IPS-15b (cell line): ENCODE data around the gene DLGAP3.

ENCODE experiments used
- H3K27me3 ChIP-seq: one replicate; pipeline ENCODE4 v1.6.1; 2013; ENCODE audit warnings: low read length; ENCODE audit not compliant: control insufficient read depth, insufficient read depth
- H3K36me3 ChIP-seq: one replicate; pipeline ENCODE4 v1.6.1; 2013; ENCODE audit warnings: low read length; ENCODE audit not compliant: control insufficient read depth, insufficient read depth
- H3K4me1 ChIP-seq: one replicate; pipeline ENCODE4 v1.6.1; 2013; ENCODE audit warnings: mild to moderate bottlenecking, low read length; ENCODE audit not compliant: control insufficient read depth, insufficient read depth
- H3K4me3 ChIP-seq: one replicate; pipeline ENCODE4 v1.5.1; 2013; ENCODE audit warnings: low read depth, low read length
- H3K9ac ChIP-seq: one replicate; pipeline ENCODE4 v1.6.1; 2013; ENCODE audit warnings: low read depth, mild to moderate bottlenecking, low read length
- H3K9me3 ChIP-seq: one replicate; pipeline ENCODE4 v1.6.1; 2013; ENCODE audit warnings: mild to moderate bottlenecking, low read length; ENCODE audit not compliant: control insufficient read depth, insufficient read depth

Gene DLGAP3

GRCh38 chr1:34843392-34844251 lies 85.8 kb downstream of the DLGAP3 start:
- Histone ChIP-seq H3K9me3 (no peaks in the 10 kb centered on the region), H3K4me1 (peaks cover 31% of the 10 kb centered on the region), H3K36me3 (no peaks in the 10 kb centered on the region), H3K27me3 (no peaks in the 10 kb centered on the region), H3K4me3 (no peak overlapping the region), H3K9ac (no peak overlapping the region)

- Histone ChIP-seq H3K9me3 (no peaks in the 10 kb centered on the region), H3K9ac (no peak overlapping the region), H3K4me1 (peaks cover 28% of the 10 kb centered on the region), H3K36me3 (no peaks in the 10 kb centered on the region), H3K4me3 (no peak overlapping the region), H3K27me3 (no peaks in the 10 kb centered on the region)
Measured at GRCh38 chr1:34842952-34843371, 86.5 kb downstream of the DLGAP3 start.

DNA sequence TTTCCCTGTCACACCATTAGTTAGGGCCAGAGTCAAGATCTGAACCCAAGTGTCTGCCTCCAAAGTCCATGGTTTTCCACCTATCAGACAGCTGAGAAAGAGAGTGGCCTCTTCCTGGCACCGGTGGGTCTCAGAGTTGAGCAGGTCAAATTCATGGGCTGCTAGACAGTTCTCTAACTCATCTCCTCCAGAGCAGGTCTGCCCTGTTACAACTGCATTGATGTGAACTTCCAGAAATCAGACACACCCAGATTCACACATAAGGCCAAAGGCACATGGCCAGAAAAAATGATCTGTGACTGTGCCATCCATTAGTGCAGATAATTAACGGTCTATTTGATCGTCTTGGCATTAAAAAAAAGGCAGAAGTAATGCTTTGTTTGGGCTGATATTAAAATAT lies 87.4 kb downstream of the DLGAP3 start:
- Histone ChIP-seq H3K4me1 (peaks cover 28% of the 10 kb centered on the region), H3K9me3 (no peaks in the 10 kb centered on the region), H3K36me3 (no peaks in the 10 kb centered on the region), H3K27me3 (no peaks in the 10 kb centered on the region), H3K4me3 (no peak overlapping the region), H3K9ac (no peak overlapping the region)

- no peaks in the 10 kb centered on the region for H3K27me3 ChIP-seq
- H3K9me3 ChIP-seq: no peaks in the 10 kb centered on the region
- no peak overlapping the region for H3K4me3 ChIP-seq
- peaks cover 26% of the 10 kb centered on the region for H3K4me1 ChIP-seq
- H3K36me3 ChIP-seq: no peaks in the 10 kb centered on the region
- H3K9ac ChIP-seq: no peak overlapping the region
Measured at GRCh38 chr1:34840426-34840825, 89.0 kb downstream of the DLGAP3 start.

DNA sequence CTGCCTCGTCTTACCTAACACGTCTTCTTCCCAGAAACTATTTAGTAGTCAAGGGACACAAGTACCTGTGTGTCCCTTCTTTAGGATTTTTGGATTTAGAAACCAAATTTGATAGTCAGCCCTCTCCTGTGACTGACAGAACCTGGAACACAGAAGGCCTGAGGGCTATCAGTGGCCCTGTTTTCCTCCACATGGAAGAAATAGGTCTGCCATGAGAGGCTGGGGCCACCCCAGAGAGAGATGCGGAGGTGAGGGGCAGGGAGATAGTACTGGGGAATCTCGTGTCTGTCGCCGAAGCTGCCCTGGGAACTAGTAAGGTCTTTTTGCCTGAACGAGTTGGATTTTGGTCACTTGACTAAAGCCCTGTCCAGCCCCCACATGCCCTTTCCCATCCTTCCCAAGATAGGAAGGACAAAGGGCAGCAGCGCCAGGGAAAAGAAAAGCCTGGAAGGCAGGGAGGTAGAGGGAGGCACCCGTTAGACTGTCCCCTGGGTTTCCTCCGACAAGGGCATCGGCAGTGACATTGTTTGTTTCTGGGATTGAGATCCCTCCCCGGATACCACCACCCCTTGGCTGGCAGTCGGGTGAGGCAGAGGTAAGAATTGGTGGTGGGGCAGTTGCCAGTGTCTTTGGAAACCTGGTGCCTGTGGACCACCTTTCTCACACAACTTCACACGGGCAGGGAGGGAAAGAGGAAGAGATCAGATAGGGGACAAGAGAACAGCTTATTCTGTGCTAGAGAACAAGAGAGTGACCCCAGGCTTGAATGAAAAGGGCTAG lies 89.7 kb downstream of the DLGAP3 start:
- Histone ChIP-seq H3K4me3 (no peak overlapping the region), H3K9me3 (no peaks in the 10 kb centered on the region), H3K9ac (no peak overlapping the region)

GRCh38 chr1:34833711-34834110 lies 95.7 kb downstream of the DLGAP3 start:
- no peaks in the 10 kb centered on the region for H3K4me1 ChIP-seq
- H3K36me3 ChIP-seq: no peaks in the 10 kb centered on the region
- H3K9ac ChIP-seq: no peak overlapping the region
- no peak overlapping the region for H3K4me3 ChIP-seq
- H3K9me3 ChIP-seq: no peaks in the 10 kb centered on the region
- no peaks in the 10 kb centered on the region for H3K27me3 ChIP-seq

More for the DNA sequence above, 89.7 kb downstream of the DLGAP3 start:
- no peaks in the 10 kb centered on the region for H3K36me3 ChIP-seq
- no peaks in the 10 kb centered on the region for H3K27me3 ChIP-seq
- H3K4me1 ChIP-seq: peaks cover 22% of the 10 kb centered on the region

DNA sequence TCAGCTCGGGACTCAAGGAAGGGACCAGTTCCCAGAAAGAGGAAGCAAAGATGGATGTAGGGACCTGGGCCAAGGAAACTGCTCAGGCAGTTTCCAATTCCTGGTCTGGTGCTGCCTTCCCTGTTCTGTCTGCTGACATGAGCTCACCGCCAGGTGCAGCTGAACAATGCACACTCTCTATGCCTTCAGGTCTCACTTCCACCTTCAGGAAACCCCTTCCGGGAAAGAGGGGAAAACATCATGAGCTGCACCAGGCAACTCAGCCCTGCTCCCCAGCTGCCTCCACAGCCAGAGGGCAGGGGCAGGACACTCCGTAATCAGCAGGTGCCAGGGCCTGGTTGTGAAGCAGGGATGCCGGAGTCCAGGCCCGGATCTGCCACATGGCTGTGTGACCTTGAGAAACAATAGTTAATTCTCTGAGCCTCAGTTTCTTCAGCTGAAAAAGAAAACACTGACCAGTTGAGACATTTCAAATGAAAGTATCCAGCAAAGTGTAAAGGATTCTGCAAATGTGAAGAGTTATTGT lies 97.7 kb downstream of the DLGAP3 start:
- no peaks in the 10 kb centered on the region for H3K9me3 ChIP-seq
- H3K4me1 ChIP-seq: no peaks in the 10 kb centered on the region
- H3K4me3 ChIP-seq: no peak overlapping the region
- no peak overlapping the region for H3K9ac ChIP-seq
- H3K27me3 ChIP-seq: no peaks in the 10 kb centered on the region
- no peaks in the 10 kb centered on the region for H3K36me3 ChIP-seq

DNA sequence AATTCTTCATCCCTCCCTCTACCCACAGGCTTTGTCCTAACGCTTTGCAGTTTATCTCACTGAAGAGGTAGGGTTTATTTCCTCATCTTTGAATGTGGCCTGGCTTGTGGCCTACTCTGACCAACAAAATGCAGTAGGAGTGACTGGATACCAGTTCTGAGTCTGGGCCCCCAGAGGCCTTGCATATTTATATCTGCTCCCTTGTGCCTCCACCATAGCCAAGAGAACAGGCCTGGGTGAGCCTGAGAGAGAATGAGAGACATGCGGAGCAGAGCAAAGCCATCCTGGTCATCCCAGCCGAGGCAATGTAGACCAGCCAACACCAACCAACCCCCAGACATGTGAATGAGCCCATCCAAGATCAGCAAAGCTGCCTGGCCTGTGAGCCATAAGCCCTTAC lies 100.2 kb downstream of the DLGAP3 start:
- H3K27me3 ChIP-seq: no peaks in the 10 kb centered on the region
- no peaks in the 10 kb centered on the region for H3K4me1 ChIP-seq
- no peaks in the 10 kb centered on the region for H3K9me3 ChIP-seq
- H3K4me3 ChIP-seq: no peak overlapping the region
- no peak overlapping the region for H3K9ac ChIP-seq
- H3K36me3 ChIP-seq: no peaks in the 10 kb centered on the region

- Histone ChIP-seq H3K36me3 (no peaks in the 10 kb centered on the region), H3K9ac (no peak overlapping the region), H3K9me3 (no peaks in the 10 kb centered on the region), H3K4me3 (no peak overlapping the region), H3K27me3 (no peaks in the 10 kb centered on the region), H3K4me1 (no peaks in the 10 kb centered on the region)
Measured at GRCh38 chr1:34828611-34829010, 100.8 kb downstream of the DLGAP3 start.

GRCh38 chr1:34827341-34827941 lies 102.0 kb downstream of the DLGAP3 start:
- no peak overlapping the region for H3K4me3 ChIP-seq
- no peaks in the 10 kb centered on the region for H3K27me3 ChIP-seq
- no peak overlapping the region for H3K9ac ChIP-seq
- H3K36me3 ChIP-seq: no peaks in the 10 kb centered on the region
- H3K4me1 ChIP-seq: no peaks in the 10 kb centered on the region
- H3K9me3 ChIP-seq: no peaks in the 10 kb centered on the region

GRCh38 chr1:34825455-34826091 lies 103.9 kb downstream of the DLGAP3 start:
- no peaks in the 10 kb centered on the region for H3K27me3 ChIP-seq
- no peak overlapping the region for H3K4me3 ChIP-seq
- H3K9me3 ChIP-seq: no peaks in the 10 kb centered on the region
- no peaks in the 10 kb centered on the region for H3K36me3 ChIP-seq
- H3K9ac ChIP-seq: no peak overlapping the region
- H3K4me1 ChIP-seq: no peaks in the 10 kb centered on the region
